Left ventricle myocardium superior (tissue), 1 donor: Measurements from ENCODE around the gene SLC6A19. TPM values are rescaled to one million over a fixed set of nuclear protein-coding genes. Genes with fewer than 3 reads are reported as not detected.

Source experiments
- ATAC-seq: fragments of 200-7000 bp; cut with Tn5 transposase; one replicate; pipeline ENCODE4 v1.9.1; 2020; ENCODE audit warnings: mild to moderate bottlenecking, moderate library complexity
- DNase-seq: peaks from one replicate; pipeline ENCODE4 v3.0.0-alpha.2; 2020
- intact Hi-C: fragments of 100-400 bp; cut with micrococcal nuclease; formaldehyde crosslinking; loops from one replicate; pipeline ENCODE4 v1.11.0; 2022
- total RNA-seq: library from RNA; stranded (reverse); fragmentation: NEBNext Ultra II Directional; extraction: Animal tissue kit (Norgen Biotek cat#: 25700); gene quantifications from one replicate; pipeline ENCODE4 v1.2.1, GENCODE V29; 2021
- donor health status: DM: no; HTN: yes; CAD: no; lungs with severe emphysema.

SLC6A19 gene
- total RNA-seq, 1 donor from 2014 or later: not detected

DNA sequence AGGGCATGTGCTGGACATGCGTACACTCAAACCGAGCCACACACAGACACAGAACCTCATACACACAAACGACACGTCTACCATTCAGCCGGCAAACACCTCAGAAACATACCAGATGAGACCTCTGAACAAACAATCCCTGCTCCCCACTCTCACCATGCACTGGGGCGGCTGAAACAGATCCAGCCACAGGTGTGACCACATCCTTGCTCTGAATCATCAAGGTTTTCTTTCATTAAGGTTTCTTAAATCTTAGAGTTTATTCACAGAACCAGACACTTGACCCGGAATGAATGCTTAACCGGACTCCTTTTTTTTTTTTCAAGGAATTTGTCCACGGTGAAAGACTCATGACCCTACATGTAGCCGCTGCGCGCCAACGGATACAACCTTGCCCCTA is 67.3 kb downstream of the SLC6A19 start:
- intact Hi-C loops: no loop called here
- no peak for ATAC-seq
- DNase-seq: no peak

DNA sequence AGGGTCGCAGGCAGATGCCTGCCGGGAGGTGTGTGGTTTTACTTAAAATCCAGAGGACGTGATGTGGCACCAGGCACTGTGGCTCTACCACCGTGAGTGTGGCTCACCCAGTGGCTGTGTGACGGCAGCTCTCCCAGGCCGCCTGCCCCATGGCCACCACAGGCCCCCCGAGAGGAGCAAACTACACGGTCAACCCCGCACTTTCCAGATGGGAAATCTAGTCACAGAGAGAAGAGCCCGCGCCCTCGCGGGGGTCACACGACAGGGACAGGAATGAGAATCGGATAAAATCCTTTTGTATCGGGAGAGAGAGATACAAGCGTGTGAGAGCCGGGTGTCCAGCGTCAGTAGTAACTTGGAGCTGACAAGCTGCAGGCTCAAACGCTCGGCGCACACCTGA is 69.0 kb downstream of the SLC6A19 start:
- intact Hi-C loops: no loop called here
- no peak for ATAC-seq
- DNase-seq: no peak

DNA sequence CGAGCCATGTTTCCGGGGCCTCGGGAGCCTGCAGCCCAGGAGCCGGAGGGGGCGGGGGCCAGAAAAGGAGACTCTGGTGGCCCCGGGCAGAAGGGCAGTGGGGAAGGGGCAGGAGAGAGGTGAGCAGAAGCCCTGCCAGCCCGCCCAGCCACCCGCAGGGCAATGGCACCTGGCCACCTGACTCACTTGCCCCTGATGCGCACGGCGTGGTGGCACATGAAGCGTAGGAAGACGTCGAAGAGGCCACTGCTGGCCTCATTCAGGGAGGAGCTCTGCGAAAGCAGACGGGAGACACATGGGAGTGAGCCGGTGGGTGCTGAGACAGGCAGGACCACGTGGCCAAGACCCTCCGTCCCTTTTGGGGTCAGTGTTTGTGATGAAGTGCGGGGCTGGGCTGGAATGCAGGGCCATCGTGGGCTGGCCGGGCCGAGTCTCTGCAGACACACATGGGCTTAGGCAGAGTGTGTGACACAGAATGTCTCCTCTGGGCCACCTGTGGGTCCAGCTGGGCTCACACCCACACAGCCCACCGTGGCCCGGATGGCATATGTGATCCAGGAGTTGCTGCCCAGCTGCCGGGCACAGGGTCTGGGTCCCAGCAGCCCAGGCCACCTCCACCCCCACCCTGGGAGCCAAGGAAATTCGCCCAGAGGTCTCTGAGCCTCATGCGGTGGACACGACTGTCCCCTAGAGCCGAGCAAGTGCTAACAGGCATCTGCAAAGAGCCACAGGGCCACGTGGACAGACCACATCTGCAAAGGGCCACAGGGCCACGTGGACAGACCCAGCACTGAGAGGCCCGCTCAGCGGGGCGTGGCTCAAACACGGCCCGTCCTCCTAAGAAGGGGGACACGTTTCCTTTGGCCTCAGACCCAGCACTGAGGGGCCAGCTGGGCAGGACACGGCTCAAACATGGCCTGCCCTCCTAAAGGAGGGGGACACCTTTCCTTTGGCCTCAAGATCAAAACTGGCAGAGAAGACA is 69.8 kb downstream of the SLC6A19 start:
- ATAC-seq (no peak), DNase-seq (no peak)
- intact Hi-C loops: no loop called here

DNA sequence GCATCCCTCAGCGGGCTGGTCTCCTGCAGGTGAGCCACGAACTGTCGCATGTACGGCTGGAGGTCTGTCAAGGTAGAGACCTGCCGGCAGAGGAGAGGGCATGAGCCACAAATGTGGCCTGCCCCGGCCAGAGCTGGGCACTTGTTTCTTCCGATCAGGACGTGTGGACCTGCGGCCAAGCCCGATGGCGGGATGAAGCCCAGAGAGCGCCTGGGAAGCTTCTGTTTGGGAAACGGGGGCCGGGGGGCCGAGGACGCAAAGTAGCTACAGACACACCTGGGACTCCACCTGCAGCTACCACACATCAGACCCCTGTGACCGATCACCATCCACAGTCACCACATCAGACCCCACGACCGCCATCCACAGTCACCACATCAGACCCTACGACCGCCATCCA is 70.8 kb downstream of the SLC6A19 start:
- no peak for ATAC-seq
- intact Hi-C loops: no loop called here
- DNase-seq: no peak

DNA sequence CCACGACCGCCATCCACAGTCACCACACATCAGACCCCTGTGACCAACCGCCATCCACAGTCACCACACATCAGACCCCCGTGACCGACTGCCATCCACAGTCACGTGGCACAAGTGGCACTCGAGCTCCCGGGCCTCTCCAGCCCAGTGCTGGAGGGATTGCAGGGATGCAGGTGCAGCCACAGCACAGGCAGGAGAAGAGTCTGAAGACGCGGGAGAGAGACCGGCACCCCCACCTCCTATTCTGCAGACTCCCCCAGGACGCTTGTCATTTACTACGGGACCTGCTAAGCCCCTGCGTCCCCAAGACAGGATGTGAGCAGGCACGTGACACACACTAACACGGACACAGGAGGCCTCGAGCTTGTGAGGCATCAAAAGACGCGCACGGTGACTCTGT is 72.3 kb downstream of the SLC6A19 start:
- DNase-seq (no peak), ATAC-seq (no peak)
- intact Hi-C loops: no loop called here

DNA sequence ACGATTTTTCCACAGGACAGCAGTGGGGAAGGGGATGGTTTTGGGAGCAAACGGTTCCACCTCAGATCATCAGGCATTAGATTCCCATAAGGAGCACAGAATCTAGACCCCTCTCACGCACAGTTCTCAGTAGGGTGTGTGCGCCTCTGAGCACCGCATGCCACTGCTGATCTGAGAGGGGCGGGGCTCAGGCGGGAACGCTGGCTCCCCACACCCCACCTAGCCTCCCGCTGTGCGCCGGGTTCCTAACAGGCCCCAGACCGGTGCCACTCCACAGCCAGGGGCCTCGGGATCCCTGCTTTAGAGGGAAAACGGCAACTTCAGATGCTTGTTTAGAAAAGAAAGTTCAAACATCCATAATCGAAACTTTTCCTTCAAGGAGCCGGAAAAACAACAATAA is 73.1 kb downstream of the SLC6A19 start:
- no peak for DNase-seq
- ATAC-seq: no peak
- intact Hi-C loops: no loop called here

Other genes with a start within 250 kb of the SLC6A19 start
- gene NKD2, start 192.8 kb upstream of the SLC6A19 start, total RNA-seq: 3.4 TPM
- gene SLC12A7, start 89.5 kb upstream of the SLC6A19 start, total RNA-seq: 230 TPM
- gene SLC6A18, start 23.8 kb downstream of the SLC6A19 start, total RNA-seq: not detected
- gene TERT, start 93.5 kb downstream of the SLC6A19 start, total RNA-seq: not detected
- gene CLPTM1L, start 143.5 kb downstream of the SLC6A19 start, total RNA-seq: 31.5 TPM
- not detected for gene SLC6A3, start 243.8 kb downstream of the SLC6A19 start, total RNA-seq